Measurements from ENCODE around the gene SV2C.

Gene SV2C

DNA sequence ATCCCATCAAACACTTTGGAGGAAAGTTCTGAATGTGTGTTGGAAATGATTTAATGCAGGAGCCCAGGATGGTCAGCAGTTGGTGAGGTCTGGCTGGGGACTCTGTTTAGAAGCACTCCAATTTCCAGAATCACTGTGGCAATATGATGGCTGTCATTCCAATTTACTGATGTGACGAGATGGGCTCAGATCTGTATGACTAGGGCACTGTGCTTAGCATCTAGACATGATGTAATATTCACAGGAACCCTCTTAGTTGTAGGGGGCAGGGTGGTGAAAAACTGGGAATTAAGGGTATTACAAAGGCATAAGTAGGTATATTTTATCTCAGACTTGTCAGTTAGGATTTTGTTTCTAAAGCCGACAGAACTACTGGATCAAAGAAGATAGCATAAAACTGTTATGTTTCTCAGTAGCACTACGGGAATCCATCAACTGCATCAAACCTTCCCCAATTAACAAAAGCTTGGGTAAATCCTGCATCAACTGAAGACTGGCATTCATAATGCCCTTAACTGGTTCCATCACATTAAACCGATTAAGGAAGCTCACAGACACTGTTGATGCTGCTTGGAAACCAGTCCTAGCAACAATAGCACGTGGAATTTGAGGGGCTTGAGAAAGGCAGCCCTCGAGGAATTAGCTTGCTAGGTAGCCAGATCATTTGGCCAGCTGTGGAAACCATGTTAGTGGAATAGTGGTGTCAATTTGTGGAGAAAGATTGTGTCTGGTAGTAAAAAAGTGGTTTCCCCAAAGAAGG is 86.1 kb downstream of the SV2C start:
- TF ChIP-seq, protein P1, sequence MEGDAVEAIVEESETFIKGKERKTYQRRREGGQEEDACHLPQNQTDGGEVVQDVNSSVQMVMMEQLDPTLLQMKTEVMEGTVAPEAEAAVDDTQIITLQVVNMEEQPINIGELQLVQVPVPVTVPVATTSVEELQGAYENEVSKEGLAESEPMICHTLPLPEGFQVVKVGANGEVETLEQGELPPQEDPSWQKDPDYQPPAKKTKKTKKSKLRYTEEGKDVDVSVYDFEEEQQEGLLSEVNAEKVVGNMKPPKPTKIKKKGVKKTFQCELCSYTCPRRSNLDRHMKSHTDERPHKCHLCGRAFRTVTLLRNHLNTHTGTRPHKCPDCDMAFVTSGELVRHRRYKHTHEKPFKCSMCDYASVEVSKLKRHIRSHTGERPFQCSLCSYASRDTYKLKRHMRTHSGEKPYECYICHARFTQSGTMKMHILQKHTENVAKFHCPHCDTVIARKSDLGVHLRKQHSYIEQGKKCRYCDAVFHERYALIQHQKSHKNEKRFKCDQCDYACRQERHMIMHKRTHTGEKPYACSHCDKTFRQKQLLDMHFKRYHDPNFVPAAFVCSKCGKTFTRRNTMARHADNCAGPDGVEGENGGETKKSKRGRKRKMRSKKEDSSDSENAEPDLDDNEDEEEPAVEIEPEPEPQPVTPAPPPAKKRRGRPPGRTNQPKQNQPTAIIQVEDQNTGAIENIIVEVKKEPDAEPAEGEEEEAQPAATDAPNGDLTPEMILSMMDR (IDR thresholded peaks at IDR 0.05) = no peak

DNA sequence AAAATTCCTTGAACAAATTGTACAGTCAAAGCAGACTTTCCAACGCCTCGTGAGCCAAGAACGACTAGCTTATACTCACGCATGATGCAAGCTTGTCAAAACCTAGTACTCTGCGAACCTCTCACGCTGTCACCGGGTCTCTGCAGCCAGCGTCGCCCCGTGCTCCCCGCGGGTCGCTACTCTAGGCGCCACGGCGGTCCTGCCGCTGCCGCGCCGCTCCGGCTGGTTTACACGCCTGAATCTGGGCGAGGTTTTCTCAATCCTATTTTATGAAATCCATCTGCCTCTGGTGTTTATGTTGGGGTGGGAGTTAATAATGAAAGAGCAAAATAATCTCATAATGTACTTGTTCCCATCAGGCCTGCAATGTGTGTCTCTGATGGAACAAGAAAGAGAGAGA is 90.9 kb downstream of the SV2C start:
- TF ChIP-seq, protein P1 (IDR thresholded peaks at IDR 0.05) = no peak

DNA sequence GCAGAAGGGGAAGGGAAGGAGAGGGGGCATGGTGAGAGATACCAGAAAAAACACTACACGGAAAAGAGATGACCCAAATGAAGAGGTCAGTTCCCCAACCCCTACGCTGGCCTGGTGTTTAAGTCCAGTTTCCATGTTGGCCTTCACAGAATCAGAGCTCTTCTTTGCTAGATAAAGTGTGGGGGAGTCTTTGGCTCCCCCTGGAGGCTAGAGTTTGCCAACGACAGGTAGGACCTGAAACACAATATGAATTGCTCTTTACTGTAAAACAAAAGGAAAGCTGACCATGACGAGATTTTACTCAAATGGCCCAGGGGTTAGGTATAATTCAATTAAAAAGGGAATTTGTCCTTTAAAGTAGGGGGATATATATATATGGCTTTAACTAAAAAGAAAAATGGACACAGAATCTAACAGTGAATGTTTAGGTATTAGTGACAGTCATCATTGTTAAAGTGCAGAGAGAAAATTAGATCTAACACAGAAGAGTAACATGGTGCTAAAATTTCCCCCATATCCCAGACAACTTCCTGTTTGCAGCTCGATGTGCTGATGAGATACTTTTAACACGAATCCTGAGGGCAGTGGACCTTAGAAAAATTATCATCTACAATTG is 92.0 kb downstream of the SV2C start:
- TF ChIP-seq, protein P1 (IDR thresholded peaks at IDR 0.05) = peak; percentile 83

DNA sequence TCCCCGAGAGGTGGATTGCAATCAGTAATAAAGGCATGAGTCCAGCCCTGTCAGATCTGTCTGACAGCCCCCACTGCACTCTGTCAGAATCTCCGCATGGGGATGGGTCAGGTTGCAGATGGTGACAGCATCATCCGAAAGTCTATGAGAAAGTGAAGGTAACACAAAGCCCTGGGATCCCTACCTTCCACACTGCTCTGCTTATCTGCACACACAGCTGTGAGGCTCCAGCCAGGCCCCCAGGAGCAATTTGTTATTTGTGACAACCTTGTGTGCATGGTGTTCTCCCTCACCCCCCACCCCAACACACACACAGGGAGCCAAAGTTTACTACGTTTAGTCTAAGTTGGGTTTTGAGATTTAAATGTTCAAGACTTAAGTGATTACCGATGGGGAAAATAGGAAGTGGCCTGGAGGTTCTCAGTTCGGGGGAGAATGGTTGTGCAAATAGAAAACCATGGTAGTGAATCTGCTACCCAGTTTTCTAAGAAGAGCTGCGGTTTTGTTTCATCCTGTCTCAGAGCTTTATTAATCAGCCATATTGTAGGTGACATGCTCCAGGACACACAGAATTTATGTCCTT is 92.7 kb downstream of the SV2C start:
- TF ChIP-seq, protein P1 (IDR thresholded peaks at IDR 0.05) = no peak

DNA sequence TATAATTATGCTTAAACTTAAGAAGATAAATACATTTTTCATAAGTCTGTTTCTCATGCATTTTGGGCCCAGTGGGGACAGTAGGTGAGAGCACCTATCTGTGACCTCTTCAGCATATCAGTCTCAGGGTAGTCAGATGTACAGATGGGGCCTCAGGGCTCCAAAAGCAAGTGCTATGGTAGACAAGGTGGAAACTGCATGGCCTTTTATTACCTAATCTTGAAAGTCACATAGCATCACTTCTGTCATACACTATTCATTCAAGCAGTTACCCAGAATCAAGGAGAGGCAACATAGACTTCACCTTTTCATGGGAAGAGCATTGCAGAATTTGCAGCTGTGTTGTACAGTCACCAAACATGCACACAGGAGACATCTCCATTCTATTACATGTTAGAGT is 94.8 kb downstream of the SV2C start:
- TF ChIP-seq, protein P1 (IDR thresholded peaks at IDR 0.05) = no peak

DNA sequence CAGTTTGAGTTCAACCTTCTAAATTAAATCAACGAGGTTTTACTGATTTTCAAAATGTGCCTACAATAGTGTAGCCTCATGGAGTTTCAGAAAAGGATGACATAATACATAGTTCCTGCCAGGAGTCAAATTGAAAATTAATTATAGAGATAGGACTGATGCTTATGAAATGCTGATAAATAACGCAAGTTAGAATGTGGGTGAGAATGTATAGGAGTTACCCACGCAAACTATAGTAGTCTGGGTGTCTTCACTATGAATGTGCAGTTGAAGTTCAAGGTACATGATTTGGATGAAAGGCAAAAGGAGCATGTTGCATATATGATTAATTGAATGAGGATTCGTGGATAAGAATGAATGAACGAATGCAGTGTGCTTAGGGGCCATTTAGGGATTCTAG is 95.7 kb downstream of the SV2C start:
- TF ChIP-seq, protein P1 (IDR thresholded peaks at IDR 0.05) = no peak

DNA sequence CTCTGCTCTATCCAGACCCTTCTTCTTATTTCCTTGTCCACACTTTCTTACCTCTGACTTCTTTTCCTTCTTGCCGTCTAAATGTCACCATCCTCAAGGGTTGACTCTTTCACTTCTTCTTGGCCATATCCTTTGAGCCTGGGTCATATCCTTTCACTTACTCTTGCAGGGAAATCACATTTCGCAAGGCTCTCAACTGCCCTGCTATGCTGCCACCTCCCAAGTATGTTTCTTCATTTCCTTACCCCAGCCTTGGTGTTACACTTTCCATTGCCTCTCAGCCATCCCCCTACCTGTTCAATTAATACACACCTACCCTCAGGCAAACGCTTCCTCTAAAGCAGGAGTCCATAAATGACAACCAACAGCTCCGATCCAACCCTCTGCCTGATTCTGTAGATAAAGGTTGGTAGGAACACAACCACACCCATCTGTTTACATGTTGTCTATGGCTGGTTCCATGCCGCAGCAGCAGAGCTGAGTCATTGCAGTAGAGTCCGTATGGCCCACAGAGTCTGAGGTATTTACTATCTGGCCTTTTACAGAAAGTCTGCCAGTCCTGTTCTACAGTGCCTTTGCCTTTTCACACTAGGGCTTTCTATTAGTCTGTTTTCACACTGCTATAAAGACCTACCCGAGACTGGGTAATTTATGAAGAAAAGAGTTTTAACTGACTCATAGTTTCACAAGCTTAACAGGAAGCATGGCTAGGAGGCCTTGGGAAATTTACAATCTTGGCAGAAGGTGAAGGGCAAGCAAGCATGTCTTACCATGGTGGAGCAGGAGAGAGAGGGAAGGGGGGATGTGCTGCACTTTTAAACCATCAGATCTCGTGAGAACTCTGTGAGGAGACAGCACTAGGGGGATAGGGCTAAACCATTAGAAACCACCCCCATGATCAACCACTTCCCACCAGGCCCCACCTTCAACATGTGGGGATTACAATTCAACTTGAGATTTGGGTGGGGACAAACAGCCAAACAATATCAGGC is 97.9 kb downstream of the SV2C start:
- TF ChIP-seq, protein P1 (IDR thresholded peaks at IDR 0.05) = no peak
